Measurements from ENCODE around the gene CHAC2. TPM values are rescaled to one million over a fixed set of nuclear protein-coding genes. Genes with fewer than 3 reads are reported as not detected.
A peak's percentile ranks its signal among the peaks of the same experiment; 100 is the strongest.

Gene CHAC2
- total and polyA plus RNA-seq, 2 of the 13 experiments (the other 11 are each of a cell fraction or from before 2014, with no cell fraction given) = 1.7 to 10.7 TPM

GRCh38 chr2:53767405-53768241 lies at the start of gene CHAC2 (continued):
- no peak for TF ChIP-seq ZNF782 (CRISPR knock-in tag; IDR thresholded peaks at IDR 0.05; ENCODE audit: borderline replicate concordance)
- no peak for TF ChIP-seq GABPA (IDR thresholded peaks at IDR 0.05; ENCODE audit: low read depth, low read length)
- peak; percentile 45 for TF ChIP-seq GABPA (CRISPR knock-in tag; IDR thresholded peaks at IDR 0.05; ENCODE audit: low read depth)
- no peak for TF ChIP-seq SNRNP70 (IDR thresholded peaks at IDR 0.05; ENCODE audit: low read depth, low read length)
- TF ChIP-seq ZNF670 (CRISPR knock-in tag; IDR thresholded peaks at IDR 0.05; ENCODE audit: borderline replicate concordance) = peak; percentile 3; the same call in 1 of the 2 replicates
- TF ChIP-seq ZBTB10 (CRISPR knock-in tag; IDR thresholded peaks at IDR 0.05; ENCODE audit: borderline replicate concordance) = peak; percentile 82; the same call in 1 of the 2 replicates
- no peak for TF ChIP-seq NCOA5 (CRISPR knock-in tag; IDR thresholded peaks at IDR 0.05)
- no peak for TF ChIP-seq CSRNP2 (CRISPR knock-in tag; conservative IDR thresholded peaks at IDR 0.05; ENCODE audit: low read depth)
- no peak for TF ChIP-seq ZNF451 (CRISPR knock-in tag; IDR thresholded peaks at IDR 0.05)
- TF ChIP-seq ATF7 (IDR thresholded peaks at IDR 0.05) = no peak
- no peak for TF ChIP-seq ATF7 (CRISPR knock-in tag; IDR thresholded peaks at IDR 0.05)
- TF ChIP-seq MAF1 (CRISPR knock-in tag; IDR thresholded peaks at IDR 0.05; ENCODE audit: borderline replicate concordance) = no peak
- TF ChIP-seq CHD4 (IDR thresholded peaks at IDR 0.05; ENCODE audit: borderline replicate concordance, low read length) = no peak
- TF ChIP-seq REST (IDR thresholded peaks at IDR 0.05; ENCODE audit: borderline replicate concordance in 1 of 2, low read depth in 1 of 2, low read length in 2 of 2) = no peak
- peak; percentile 73 for TF ChIP-seq GATAD1 (CRISPR knock-in tag; IDR thresholded peaks at IDR 0.05)
- TF ChIP-seq XRCC5 (optimal IDR thresholded peaks at IDR 0.05; ENCODE audit: low read length) = peak; percentile 58
- TF ChIP-seq RFXANK (CRISPR knock-in tag; IDR thresholded peaks at IDR 0.05) = no peak; the same call in 1 of the 2 replicates
- no peak for TF ChIP-seq ZNF121 (CRISPR knock-in tag; IDR thresholded peaks at IDR 0.05)
- TF ChIP-seq ZBTB8A (CRISPR knock-in tag; IDR thresholded peaks at IDR 0.05; ENCODE audit: borderline replicate concordance, low read depth) = no peak
- no peak for TF ChIP-seq REL (CRISPR knock-in tag; conservative IDR thresholded peaks at IDR 0.05)
- TF ChIP-seq ZNF75D (CRISPR knock-in tag; IDR thresholded peaks at IDR 0.05; ENCODE audit: borderline replicate concordance) = no peak
- TF ChIP-seq ELF4 (CRISPR knock-in tag; IDR thresholded peaks at IDR 0.05; ENCODE audit: borderline replicate concordance) = peak; percentile 39; the same call in 1 of the 2 replicates
- no peak for TF ChIP-seq FOXM1 (CRISPR knock-in tag; IDR thresholded peaks at IDR 0.05)
